A673 (cell line): Measurements from ENCODE around the gene LRRN4CL.

Source experiments
- CTCF ChIP-seq: fragments of 300-800, 200-600 bp; sonication (generic); conservative IDR thresholded peaks from 2 replicates; pipeline ENCODE4 v1.5.1; 2017; ENCODE audit warnings: low read depth, mild to moderate bottlenecking, antibody characterized with exemption, low read length, moderate library complexity, mixed read lengths
- EZH2 ChIP-seq: fragments of 200-600 bp; sonication (generic); IDR thresholded peaks from 2 replicates; pipeline ENCODE4 v1.6.1; 2017; ENCODE audit warnings: borderline replicate concordance, low read depth, mild to moderate bottlenecking, mixed read lengths, antibody characterized with exemption, low read length; ENCODE audit not compliant: poor library complexity, severe bottlenecking

DNA sequence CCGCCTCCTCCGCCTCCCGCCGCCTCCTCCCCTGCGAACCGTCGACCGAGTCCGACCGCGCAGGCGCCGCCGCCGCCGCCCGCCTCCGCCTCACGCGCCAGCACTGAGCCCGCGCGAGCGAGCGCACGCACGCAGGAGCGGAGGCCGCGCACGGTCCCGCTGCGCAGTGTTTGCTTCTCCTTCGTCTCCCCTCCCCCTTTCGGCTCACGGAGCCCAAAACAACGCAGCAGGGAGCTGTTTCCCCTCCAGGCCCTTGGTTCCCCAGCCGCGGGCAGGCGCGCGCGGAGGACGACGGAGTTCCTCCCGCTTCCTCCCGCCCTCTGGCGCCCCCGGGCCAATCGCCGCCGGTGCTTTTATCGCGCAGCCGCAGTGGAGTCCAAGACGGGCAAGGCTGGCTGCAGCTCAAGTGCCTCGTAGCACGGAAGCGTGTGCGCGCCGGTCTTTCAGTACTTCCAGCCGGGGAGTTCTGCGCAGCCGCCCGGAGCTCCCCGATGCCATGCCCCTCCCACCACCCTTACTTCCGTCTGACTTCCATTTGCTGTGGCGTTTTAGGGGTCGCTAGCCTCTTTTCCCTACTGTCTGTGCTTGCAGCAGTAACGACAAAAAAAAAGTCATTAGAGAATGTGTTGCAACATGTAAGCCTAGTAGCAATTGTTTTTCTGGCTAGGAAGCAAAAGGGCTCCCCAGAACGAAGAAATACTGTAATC, 38.0 kb upstream of the LRRN4CL start, which contains the start of gene HNRNPUL2:
- TF ChIP-seq CTCF (no peak), EZH2 (no peak)
